Measurements from ENCODE around the gene NACC2. TPM values are rescaled to one million over a fixed set of nuclear protein-coding genes. Genes with fewer than 3 reads are reported as not detected.

The NACC2 gene
- total and polyA plus RNA-seq, 4 donors: 4.8 to 17.8 (median 8.8) TPM

DNA sequence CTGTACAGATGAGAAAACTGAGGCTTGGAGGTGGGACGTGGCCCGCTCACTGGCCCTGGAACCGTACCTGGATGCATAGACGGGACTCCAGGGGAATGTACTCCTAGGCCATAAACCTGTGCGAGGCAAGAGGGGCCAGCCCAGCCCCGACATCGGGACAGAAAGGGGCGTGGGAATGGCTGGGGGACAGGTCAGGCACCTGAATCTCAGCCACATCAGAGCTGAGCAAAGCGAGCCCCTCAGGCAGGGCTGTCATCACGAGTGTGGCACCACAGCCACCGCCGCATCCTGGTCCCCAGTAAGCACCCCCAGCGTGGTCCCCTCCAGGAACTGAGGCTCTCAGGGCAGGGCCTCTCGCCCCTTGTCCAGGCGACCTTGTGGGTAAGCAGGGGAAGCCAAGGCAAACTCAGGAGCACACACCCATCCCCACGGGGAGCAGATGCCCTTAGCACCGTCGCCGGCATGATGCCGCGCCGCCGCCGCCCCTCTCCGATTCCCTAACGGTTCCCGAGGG lies 16.5 kb downstream of the NACC2 start:
- no peak overlapping the region for H3K27ac ChIP-seq (ENCODE audit: low read depth in 1 of 2, low read length in 2 of 2)
- H3K4me1 ChIP-seq (ENCODE audit: control insufficient read depth in 4 of 4, insufficient read depth in 4 of 4, low read length in 3 of 4): peaks cover 0 to 17% (median 3%) of the 10 kb centered on the region in 4 donors
- H3K9ac ChIP-seq (ENCODE audit: low read depth in 1 of 2, low read length in 2 of 2): no peak overlapping the region
- H3K36me3 ChIP-seq (ENCODE audit: control insufficient read depth in 4 of 4, insufficient read depth in 3 of 4, low read depth in 1 of 4, low read length in 3 of 4): peaks cover 0 to 9% (median 0%) of the 10 kb centered on the region in 4 donors
- no peak for DNase-seq (ENCODE audit: low spot score)
- H3K9me3 ChIP-seq (ENCODE audit: control insufficient read depth in 4 of 4, low read length in 3 of 4): no peaks in the 10 kb centered on the region
- WGBS: 89% methylated on average over 27 of the region's 27 CpGs
- H3K27me3 ChIP-seq (ENCODE audit: control insufficient read depth in 4 of 4, insufficient read depth in 4 of 4, low read length in 3 of 4): no peaks in the 10 kb centered on the region
- H3K4me3 ChIP-seq (ENCODE audit: low read depth in 1 of 3, low read length in 3 of 3): no peak overlapping the region
- TF ChIP-seq RAD21 (IDR thresholded peaks at IDR 0.05): no peak
- no peak for TF ChIP-seq GABPA (IDR thresholded peaks at IDR 0.05 in 1 of 2, conservative IDR thresholded peaks at IDR 0.05 in 1 of 2)
- TF ChIP-seq, protein P1, sequence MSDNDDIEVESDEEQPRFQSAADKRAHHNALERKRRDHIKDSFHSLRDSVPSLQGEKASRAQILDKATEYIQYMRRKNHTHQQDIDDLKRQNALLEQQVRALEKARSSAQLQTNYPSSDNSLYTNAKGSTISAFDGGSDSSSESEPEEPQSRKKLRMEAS (IDR thresholded peaks at IDR 0.05): no peak
- TF ChIP-seq, protein P2, sequence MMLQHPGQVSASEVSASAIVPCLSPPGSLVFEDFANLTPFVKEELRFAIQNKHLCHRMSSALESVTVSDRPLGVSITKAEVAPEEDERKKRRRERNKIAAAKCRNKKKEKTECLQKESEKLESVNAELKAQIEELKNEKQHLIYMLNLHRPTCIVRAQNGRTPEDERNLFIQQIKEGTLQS (IDR thresholded peaks at IDR 0.05): no peak
- TF ChIP-seq TAF1 (conservative IDR thresholded peaks at IDR 0.05): no peak
- no peak for TF ChIP-seq HNF4G (IDR thresholded peaks at IDR 0.05)
- TF ChIP-seq YY1 (IDR thresholded peaks at IDR 0.05): no peak
- TF ChIP-seq, protein P3, sequence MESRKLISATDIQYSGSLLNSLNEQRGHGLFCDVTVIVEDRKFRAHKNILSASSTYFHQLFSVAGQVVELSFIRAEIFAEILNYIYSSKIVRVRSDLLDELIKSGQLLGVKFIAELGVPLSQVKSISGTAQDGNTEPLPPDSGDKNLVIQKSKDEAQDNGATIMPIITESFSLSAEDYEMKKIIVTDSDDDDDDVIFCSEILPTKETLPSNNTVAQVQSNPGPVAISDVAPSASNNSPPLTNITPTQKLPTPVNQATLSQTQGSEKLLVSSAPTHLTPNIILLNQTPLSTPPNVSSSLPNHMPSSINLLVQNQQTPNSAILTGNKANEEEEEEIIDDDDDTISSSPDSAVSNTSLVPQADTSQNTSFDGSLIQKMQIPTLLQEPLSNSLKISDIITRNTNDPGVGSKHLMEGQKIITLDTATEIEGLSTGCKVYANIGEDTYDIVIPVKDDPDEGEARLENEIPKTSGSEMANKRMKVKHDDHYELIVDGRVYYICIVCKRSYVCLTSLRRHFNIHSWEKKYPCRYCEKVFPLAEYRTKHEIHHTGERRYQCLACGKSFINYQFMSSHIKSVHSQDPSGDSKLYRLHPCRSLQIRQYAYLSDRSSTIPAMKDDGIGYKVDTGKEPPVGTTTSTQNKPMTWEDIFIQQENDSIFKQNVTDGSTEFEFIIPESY (IDR thresholded peaks at IDR 0.05): no peak
- no peak for TF ChIP-seq HNF4A (conservative IDR thresholded peaks at IDR 0.05)
- TF ChIP-seq, protein P4, sequence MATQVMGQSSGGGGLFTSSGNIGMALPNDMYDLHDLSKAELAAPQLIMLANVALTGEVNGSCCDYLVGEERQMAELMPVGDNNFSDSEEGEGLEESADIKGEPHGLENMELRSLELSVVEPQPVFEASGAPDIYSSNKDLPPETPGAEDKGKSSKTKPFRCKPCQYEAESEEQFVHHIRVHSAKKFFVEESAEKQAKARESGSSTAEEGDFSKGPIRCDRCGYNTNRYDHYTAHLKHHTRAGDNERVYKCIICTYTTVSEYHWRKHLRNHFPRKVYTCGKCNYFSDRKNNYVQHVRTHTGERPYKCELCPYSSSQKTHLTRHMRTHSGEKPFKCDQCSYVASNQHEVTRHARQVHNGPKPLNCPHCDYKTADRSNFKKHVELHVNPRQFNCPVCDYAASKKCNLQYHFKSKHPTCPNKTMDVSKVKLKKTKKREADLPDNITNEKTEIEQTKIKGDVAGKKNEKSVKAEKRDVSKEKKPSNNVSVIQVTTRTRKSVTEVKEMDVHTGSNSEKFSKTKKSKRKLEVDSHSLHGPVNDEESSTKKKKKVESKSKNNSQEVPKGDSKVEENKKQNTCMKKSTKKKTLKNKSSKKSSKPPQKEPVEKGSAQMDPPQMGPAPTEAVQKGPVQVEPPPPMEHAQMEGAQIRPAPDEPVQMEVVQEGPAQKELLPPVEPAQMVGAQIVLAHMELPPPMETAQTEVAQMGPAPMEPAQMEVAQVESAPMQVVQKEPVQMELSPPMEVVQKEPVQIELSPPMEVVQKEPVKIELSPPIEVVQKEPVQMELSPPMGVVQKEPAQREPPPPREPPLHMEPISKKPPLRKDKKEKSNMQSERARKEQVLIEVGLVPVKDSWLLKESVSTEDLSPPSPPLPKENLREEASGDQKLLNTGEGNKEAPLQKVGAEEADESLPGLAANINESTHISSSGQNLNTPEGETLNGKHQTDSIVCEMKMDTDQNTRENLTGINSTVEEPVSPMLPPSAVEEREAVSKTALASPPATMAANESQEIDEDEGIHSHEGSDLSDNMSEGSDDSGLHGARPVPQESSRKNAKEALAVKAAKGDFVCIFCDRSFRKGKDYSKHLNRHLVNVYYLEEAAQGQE (IDR thresholded peaks at IDR 0.05): no peak
- no peak for TF ChIP-seq SP1 (IDR thresholded peaks at IDR 0.05)
- no peak for TF ChIP-seq EGR1 (IDR thresholded peaks at IDR 0.05; ENCODE audit: low read depth in 2 of 2)
- TF ChIP-seq, protein P5, sequence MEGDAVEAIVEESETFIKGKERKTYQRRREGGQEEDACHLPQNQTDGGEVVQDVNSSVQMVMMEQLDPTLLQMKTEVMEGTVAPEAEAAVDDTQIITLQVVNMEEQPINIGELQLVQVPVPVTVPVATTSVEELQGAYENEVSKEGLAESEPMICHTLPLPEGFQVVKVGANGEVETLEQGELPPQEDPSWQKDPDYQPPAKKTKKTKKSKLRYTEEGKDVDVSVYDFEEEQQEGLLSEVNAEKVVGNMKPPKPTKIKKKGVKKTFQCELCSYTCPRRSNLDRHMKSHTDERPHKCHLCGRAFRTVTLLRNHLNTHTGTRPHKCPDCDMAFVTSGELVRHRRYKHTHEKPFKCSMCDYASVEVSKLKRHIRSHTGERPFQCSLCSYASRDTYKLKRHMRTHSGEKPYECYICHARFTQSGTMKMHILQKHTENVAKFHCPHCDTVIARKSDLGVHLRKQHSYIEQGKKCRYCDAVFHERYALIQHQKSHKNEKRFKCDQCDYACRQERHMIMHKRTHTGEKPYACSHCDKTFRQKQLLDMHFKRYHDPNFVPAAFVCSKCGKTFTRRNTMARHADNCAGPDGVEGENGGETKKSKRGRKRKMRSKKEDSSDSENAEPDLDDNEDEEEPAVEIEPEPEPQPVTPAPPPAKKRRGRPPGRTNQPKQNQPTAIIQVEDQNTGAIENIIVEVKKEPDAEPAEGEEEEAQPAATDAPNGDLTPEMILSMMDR (IDR thresholded peaks at IDR 0.05; ENCODE audit: low read depth, low read length, missing input control): no peak

DNA sequence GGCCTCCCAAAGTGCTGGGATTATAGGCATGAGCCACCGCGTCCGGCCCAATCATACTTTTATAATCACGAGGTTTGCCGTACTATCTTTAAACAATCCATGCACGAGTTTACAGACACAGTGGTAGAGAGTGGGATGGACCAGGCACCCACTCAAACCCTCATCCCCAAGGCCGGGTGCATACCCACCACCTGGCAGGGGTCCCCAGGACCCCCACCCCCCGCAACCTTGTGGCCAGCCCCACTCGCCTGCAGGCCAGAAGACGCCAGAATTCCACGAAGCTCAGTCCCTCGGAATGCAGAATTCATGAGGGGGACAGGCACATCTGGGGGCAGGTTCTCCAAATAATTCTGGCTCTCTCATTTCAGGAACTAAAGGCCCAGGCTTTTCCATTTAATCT lies 17.1 kb downstream of the NACC2 start:
- H3K27ac ChIP-seq (ENCODE audit: low read depth in 1 of 2, low read length in 2 of 2): no peak overlapping the region
- peaks cover 0 to 17% (median 2%) of the 10 kb centered on the region in 4 donors for H3K4me1 ChIP-seq (ENCODE audit: control insufficient read depth in 4 of 4, insufficient read depth in 4 of 4, low read length in 3 of 4)
- no peak overlapping the region for H3K4me3 ChIP-seq (ENCODE audit: low read depth in 1 of 3, low read length in 3 of 3)
- H3K9ac ChIP-seq (ENCODE audit: low read depth in 1 of 2, low read length in 2 of 2): no peak overlapping the region
- no peak for DNase-seq (ENCODE audit: low spot score)
- no peaks in the 10 kb centered on the region for H3K9me3 ChIP-seq (ENCODE audit: control insufficient read depth in 4 of 4, low read length in 3 of 4)
- H3K27me3 ChIP-seq (ENCODE audit: control insufficient read depth in 4 of 4, insufficient read depth in 4 of 4, low read length in 3 of 4): no peaks in the 10 kb centered on the region
- 94% methylated on average over 12 of the region's 12 CpGs for WGBS
- H3K36me3 ChIP-seq (ENCODE audit: control insufficient read depth in 4 of 4, insufficient read depth in 3 of 4, low read depth in 1 of 4, low read length in 3 of 4): peaks cover 0 to 8% (median 0%) of the 10 kb centered on the region in 4 donors
- TF ChIP-seq, protein P3 (IDR thresholded peaks at IDR 0.05): no peak
- no peak for TF ChIP-seq FOXA2 (IDR thresholded peaks at IDR 0.05)
- TF ChIP-seq, protein P2 (IDR thresholded peaks at IDR 0.05): no peak
- TF ChIP-seq SP1 (IDR thresholded peaks at IDR 0.05): no peak
- no peak for TF ChIP-seq FOXA1 (IDR thresholded peaks at IDR 0.05)
- TF ChIP-seq, protein P4 (IDR thresholded peaks at IDR 0.05): no peak
- TF ChIP-seq EGR1 (IDR thresholded peaks at IDR 0.05; ENCODE audit: low read depth in 2 of 2): no peak

Data from liver (tissue), 9 donors.